C4-2B (cell line): ENCODE results near the gene JAK1.

ENCODE experiments used
- ZFX ChIP-seq: fragments of 450-650 bp; IDR thresholded peaks from 2 replicates; pipeline ENCODE4 v1.6.1; 2017
- TF ChIP-seq, protein P1 (sequence below): fragments of 450-650 bp; conservative IDR thresholded peaks from 2 replicates; pipeline ENCODE4 v1.5.1; 2017; ENCODE audit warnings: mild to moderate bottlenecking

DNA sequence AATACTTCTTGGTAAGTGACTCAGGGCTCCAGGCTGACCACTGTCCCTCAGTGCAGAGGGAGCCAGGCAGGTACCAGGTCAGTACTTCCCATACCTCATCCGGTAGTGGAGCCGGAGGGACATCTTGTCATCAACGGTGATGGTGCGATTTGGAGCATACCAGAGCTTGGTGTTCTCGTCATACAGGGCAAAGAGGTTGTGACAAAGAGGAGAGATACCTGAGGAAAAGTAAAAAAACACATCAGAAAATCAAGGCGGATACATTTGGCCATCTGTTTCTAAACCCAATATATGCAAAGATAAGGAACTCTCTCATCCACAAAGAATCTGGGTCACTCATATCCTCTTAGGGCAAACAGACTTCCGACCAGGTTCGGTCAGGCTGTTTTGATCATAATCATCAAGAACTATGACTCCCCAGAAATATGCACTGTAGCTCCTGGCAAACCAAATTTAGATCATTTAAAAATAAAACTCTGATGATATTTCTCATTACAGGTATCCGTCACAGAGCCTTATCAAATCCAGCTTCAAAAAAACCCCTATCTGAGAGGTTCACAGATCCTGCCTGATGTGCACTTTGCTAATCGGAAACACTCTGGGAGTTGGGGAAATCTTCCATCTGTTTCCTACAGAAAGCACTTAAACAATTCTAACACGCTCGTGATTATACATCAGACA, 87.3 kb downstream of the JAK1 start:
- TF ChIP-seq, protein P1, sequence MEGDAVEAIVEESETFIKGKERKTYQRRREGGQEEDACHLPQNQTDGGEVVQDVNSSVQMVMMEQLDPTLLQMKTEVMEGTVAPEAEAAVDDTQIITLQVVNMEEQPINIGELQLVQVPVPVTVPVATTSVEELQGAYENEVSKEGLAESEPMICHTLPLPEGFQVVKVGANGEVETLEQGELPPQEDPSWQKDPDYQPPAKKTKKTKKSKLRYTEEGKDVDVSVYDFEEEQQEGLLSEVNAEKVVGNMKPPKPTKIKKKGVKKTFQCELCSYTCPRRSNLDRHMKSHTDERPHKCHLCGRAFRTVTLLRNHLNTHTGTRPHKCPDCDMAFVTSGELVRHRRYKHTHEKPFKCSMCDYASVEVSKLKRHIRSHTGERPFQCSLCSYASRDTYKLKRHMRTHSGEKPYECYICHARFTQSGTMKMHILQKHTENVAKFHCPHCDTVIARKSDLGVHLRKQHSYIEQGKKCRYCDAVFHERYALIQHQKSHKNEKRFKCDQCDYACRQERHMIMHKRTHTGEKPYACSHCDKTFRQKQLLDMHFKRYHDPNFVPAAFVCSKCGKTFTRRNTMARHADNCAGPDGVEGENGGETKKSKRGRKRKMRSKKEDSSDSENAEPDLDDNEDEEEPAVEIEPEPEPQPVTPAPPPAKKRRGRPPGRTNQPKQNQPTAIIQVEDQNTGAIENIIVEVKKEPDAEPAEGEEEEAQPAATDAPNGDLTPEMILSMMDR = no peak
- TF ChIP-seq ZFX = no peak
